Liver (tissue), 3 donors: Measurements from ENCODE around the gene TBC1D7.

Experiments
- ATF3 ChIP-seq: IDR thresholded peaks from 2 replicates; pipeline ENCODE4 v1.6.1; 2016; ENCODE audit warnings: antibody characterized with exemption
- EGR1 ChIP-seq, 2 donors: IDR thresholded peaks; 2 replicates each; pipeline ENCODE4 v1.6.1; 2016 to 2018; ENCODE audit warnings: antibody characterized with exemption in 2 of 2, low read depth in 2 of 2
- GABPA ChIP-seq, 2 donors: IDR thresholded peaks in 1 of 2; conservative IDR thresholded peaks in 1 of 2; 2 replicates each; pipeline ENCODE4 v1.6.1; 2016; ENCODE audit warnings: antibody characterized with exemption in 2 of 2, mild to moderate bottlenecking in 1 of 2, moderate library complexity in 1 of 2
- HNF4A ChIP-seq, 2 donors: conservative IDR thresholded peaks; 2 replicates each; pipeline ENCODE4 v1.6.1; 2016; ENCODE audit warnings: antibody characterized with exemption in 2 of 2, mild to moderate bottlenecking in 2 of 2
- NR2F2 ChIP-seq: IDR thresholded peaks from 2 replicates; pipeline ENCODE4 v1.6.1; 2016; ENCODE audit warnings: antibody characterized with exemption
- RAD21 ChIP-seq, 2 donors: IDR thresholded peaks; 2 replicates each; pipeline ENCODE4 v1.6.1; 2016; ENCODE audit warnings: antibody characterized with exemption in 2 of 2, mild to moderate bottlenecking in 2 of 2
- REST ChIP-seq: IDR thresholded peaks from 2 replicates; pipeline ENCODE4 v1.6.1; 2016; ENCODE audit warnings: antibody characterized with exemption, mild to moderate bottlenecking
- RXRA ChIP-seq, 2 donors: IDR thresholded peaks; 2 replicates each; pipeline ENCODE4 v1.6.1; 2017 to 2018; ENCODE audit warnings: antibody characterized with exemption in 2 of 2, mild to moderate bottlenecking in 1 of 2
- SP1 ChIP-seq: IDR thresholded peaks from 2 replicates; pipeline ENCODE4 v1.6.1; 2018; ENCODE audit warnings: antibody characterized with exemption, mild to moderate bottlenecking
- TAF1 ChIP-seq: conservative IDR thresholded peaks from 2 replicates; pipeline ENCODE4 v1.6.1; 2016; ENCODE audit warnings: antibody characterized with exemption, mild to moderate bottlenecking
- YY1 ChIP-seq: IDR thresholded peaks from 2 replicates; pipeline ENCODE4 v1.6.1; 2016; ENCODE audit warnings: antibody characterized with exemption, mild to moderate bottlenecking
- ZBTB33 ChIP-seq: IDR thresholded peaks from 2 replicates; pipeline ENCODE4 v1.6.1; 2016; ENCODE audit warnings: antibody characterized with exemption
- TF ChIP-seq, protein P1 (sequence below): IDR thresholded peaks from 2 replicates; pipeline ENCODE4 v1.6.1; 2016; ENCODE audit warnings: antibody characterized with exemption
- TF ChIP-seq, protein P2 (sequence below): fragments of 150-350 bp; IDR thresholded peaks from 2 replicates; pipeline ENCODE4 v1.5.1; 2017; ENCODE audit warnings: improper control_type of control experiment, low read depth, low read length; ENCODE audit not compliant: missing input control
- donor health status: healthy.
- donor health status: healthy.

DNA sequence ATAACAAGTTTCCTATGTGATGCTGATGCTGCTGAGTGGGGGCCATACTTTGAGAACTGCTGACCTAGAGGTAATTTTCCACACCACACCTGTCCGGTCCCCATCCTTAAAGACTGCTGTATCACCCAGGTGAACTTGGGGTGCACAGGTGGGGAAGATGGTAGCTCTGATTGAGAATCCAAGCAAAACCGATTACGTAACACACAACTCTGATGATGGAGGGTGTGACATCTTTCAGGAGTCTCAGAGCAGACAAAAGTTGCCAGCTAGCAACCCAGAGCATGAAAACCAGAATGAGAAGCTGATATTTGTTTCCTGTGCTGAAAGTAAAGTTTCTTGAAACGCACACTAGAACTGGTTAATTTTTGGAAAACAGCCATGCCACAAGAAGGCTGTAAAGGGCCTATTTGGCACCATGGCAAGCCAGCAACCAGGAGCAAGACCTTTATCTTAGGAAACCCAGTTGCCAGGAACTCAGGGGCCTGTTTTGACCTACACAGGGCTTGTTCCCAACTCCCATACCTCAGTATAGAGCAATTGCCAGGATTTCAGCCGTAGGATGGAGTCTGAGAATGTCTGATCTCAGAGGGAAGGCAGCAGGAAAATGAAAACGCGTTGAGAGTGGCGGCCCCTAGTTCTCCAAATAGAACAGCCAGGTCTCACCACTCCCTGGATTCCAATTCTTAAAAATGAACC is 21.6 kb upstream of the TBC1D7 start:
- TF ChIP-seq, protein P1, sequence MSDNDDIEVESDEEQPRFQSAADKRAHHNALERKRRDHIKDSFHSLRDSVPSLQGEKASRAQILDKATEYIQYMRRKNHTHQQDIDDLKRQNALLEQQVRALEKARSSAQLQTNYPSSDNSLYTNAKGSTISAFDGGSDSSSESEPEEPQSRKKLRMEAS = no peak
- TF ChIP-seq, protein P2, sequence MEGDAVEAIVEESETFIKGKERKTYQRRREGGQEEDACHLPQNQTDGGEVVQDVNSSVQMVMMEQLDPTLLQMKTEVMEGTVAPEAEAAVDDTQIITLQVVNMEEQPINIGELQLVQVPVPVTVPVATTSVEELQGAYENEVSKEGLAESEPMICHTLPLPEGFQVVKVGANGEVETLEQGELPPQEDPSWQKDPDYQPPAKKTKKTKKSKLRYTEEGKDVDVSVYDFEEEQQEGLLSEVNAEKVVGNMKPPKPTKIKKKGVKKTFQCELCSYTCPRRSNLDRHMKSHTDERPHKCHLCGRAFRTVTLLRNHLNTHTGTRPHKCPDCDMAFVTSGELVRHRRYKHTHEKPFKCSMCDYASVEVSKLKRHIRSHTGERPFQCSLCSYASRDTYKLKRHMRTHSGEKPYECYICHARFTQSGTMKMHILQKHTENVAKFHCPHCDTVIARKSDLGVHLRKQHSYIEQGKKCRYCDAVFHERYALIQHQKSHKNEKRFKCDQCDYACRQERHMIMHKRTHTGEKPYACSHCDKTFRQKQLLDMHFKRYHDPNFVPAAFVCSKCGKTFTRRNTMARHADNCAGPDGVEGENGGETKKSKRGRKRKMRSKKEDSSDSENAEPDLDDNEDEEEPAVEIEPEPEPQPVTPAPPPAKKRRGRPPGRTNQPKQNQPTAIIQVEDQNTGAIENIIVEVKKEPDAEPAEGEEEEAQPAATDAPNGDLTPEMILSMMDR = no peak
- no peak for TF ChIP-seq HNF4A (conservative IDR thresholded peaks at IDR 0.05)
- no peak for TF ChIP-seq ZBTB33
- TF ChIP-seq YY1 = no peak
- TF ChIP-seq REST = no peak
- no peak for TF ChIP-seq RAD21 (IDR thresholded peaks at IDR 0.05)
- no peak for TF ChIP-seq EGR1 (IDR thresholded peaks at IDR 0.05; ENCODE audit: low read depth in 2 of 2)
- TF ChIP-seq TAF1 = no peak
- TF ChIP-seq SP1 = no peak
- no peak for TF ChIP-seq GABPA (IDR thresholded peaks at IDR 0.05 in 1 of 2, conservative IDR thresholded peaks at IDR 0.05 in 1 of 2)
- TF ChIP-seq NR2F2 = no peak
- TF ChIP-seq ATF3 = no peak
- no peak for TF ChIP-seq RXRA (IDR thresholded peaks at IDR 0.05)
